Uterus (tissue), 2 donors: ENCODE results near the gene CAPZB.
A peak's percentile ranks its signal among the peaks of the same experiment; 100 is the strongest.

Experiments
- POLR2A ChIP-seq, 2 donors: fragments of 450-650 bp; IDR thresholded peaks; one replicate each; pipeline ENCODE4 v1.6.1; 2016; ENCODE audit warnings: antibody characterized with exemption in 2 of 2, mild to moderate bottlenecking in 1 of 2, moderate library complexity in 1 of 2
- TF ChIP-seq, protein P1 (sequence below), 4 experiments: fragments of 200-600 bp in 2 of 4; fragments of 450-650 bp in 2 of 4; sonication (generic) in 2 of 4; IDR thresholded peaks; one replicate each; pipeline ENCODE4 v1.5.1; 2016 to 2019; ENCODE audit warnings: antibody characterized with exemption in 4 of 4, mild to moderate bottlenecking in 2 of 4, moderate library complexity in 1 of 4

DNA sequence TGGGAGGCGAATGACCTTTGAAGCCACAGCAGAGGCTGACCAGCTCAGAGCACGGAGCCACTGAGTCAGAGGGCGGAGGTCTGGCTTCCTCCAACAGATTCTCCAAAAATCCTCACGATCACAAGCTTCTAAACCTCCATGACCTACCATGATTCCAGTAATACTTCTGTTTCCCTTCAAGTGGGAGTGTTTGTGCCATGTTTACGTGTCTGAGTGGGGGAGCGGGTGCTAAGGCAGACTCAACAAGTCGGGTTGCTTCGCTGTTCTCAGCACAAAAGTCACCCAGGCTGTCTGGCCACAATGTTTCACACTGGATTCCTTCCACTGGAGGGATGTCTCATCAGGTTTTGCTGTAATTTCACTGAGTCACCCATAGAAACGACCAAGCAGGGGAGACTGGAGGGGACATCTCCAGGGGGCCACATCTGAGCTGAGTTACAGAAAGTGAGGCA lies 87.0 kb downstream of the CAPZB start:
- TF ChIP-seq, protein P1, sequence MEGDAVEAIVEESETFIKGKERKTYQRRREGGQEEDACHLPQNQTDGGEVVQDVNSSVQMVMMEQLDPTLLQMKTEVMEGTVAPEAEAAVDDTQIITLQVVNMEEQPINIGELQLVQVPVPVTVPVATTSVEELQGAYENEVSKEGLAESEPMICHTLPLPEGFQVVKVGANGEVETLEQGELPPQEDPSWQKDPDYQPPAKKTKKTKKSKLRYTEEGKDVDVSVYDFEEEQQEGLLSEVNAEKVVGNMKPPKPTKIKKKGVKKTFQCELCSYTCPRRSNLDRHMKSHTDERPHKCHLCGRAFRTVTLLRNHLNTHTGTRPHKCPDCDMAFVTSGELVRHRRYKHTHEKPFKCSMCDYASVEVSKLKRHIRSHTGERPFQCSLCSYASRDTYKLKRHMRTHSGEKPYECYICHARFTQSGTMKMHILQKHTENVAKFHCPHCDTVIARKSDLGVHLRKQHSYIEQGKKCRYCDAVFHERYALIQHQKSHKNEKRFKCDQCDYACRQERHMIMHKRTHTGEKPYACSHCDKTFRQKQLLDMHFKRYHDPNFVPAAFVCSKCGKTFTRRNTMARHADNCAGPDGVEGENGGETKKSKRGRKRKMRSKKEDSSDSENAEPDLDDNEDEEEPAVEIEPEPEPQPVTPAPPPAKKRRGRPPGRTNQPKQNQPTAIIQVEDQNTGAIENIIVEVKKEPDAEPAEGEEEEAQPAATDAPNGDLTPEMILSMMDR (IDR thresholded peaks at IDR 0.05): peak; percentile 23 to 68 (median 46)
- TF ChIP-seq POLR2A (IDR thresholded peaks at IDR 0.05): no peak
